NCI-H2227 (cell line): ENCODE data around the gene MUC13.

ENCODE experiments used
- DNase-seq: peaks from one replicate; lab custom pipeline; 2025; ENCODE audit not compliant: unreplicated experiment; lab: John Stamatoyannopoulos, UW

Gene MUC13

DNA sequence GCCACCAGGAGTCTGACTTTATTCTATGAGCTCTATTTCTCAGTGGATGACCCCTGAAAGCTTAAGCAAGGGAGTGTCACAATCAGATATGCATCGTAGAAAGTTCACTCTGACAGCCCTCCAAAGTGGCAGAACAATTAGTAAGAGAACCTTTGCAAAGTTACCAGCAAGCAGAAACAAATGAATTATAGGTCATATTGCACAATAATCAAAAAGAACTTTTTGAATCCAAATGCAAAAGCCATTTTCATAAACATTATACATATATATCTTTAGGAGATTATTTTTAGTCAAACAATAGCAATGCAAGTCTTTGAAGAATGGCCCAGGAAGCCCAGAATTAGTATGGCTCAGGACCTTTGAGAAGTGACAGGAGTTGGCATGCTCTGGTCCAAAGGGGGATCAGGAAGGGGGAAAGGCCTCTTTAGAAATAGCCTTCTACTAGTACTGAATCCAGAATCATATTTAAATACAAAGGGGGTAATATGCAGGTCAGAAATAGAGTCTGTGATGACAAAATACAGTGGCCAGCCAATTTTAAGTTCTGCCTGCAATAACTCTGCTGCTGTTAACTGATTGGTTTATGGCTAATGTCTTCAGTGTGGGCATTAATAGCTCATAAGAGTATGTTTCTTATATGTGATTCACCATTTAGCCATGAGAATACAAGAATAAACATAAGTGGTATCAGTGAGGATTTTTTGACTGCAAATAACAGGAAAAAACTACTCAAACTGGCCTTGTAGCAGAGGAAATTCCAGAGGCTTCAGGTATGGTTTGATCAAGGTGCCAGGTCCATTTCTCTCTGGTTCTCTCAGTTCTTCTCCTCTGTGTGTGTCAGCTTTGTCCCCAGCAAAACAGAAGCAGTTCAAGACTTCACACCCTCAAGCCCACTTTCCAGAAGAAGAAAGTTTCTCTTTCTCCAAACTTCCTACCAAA lies 30.4 kb downstream of the MUC13 start:
- DNase-seq, result no peak

- DNase-seq, result no peak
These were observed 37.6 kb downstream of the MUC13 start for GRCh38 chr3:124896824-124897526.

- DNase-seq, result no peak
These were observed 38.8 kb downstream of the MUC13 start for GRCh38 chr3:124895756-124896155.

GRCh38 chr3:124893526-124893925 lies 41.0 kb downstream of the MUC13 start:
- no peak for DNase-seq

DNA sequence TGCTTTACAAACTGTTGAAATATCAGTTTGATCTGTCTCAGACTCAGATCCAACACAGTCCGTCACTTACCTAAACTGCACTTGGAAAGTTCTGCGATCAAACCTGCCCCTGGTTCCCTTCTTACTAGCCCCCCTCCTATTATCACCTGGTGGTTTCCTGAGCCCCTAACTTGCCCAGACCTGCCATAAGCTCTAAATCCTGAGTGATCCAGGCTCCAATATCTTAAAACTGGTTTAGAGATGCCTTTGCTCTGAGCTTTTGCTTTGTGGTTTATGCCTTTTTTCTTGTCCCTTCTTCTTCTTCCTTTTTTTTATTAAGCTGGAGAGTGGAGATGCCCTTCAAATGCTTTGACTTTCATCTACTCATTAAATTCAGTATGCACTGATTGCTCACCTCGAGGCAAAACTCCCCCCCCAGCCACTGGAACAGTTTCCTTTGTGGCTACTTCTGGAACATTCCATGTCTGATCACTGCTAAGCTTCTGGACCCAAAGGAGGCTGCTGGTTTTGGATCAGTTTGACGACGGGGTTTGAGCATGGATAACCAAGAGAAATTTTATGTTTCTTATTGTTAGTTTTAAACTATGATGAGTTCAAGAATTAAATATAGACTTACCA lies 43.9 kb downstream of the MUC13 start:
- no peak for DNase-seq

DNA sequence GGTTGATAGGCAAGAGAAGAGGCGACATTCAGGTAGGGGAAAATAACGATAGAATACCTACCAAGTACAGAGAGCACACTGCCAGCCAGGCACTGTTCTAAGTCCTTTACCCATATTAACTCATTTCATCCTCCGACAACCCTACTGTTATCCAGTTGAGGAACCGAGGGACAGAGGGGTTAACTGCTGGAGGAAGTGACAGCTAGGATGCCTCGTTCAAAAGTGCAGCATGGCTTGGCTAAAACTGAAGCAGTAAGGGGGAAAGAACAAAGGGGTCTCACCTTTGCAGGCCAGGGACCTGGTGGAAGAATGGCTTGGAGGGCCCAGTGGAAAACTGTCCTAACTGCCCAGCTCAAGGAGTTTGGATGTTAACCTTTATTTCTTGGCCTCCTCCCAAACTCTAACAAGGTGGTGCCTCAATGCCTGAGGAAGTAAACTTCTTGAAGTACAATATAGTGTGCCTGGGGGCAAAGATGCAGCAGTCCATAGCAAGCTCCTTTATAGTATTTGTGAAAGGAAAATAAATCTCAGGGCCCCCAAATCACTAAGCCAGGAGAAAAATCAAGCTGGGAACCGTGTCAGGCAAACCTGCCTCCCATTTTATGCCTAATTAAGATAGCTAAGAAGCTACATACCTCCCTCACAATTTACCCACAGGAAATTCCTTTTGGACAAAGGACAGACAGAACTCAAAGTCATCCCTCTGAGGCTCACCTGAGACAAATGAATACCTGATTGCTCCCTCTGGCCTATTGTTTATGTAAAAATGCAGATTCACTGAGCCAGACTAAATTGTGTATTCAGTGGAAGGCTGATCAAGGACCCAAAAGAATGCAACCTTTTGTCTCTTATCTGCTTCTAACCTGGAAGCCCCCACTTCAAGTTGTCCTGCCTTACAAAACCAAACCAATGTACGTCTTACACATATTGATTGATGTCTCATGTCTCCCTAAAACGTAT lies 45.8 kb downstream of the MUC13 start:
- no peak for DNase-seq

- no peak for DNase-seq
These were observed 46.6 kb downstream of the MUC13 start for GRCh38 chr3:124887932-124888298.

GRCh38 chr3:124887177-124887931 lies 47.2 kb downstream of the MUC13 start, which contains the start of gene ITGB5:
TSS of gene ITGB5 (minus strand) at chr3:124887365. CDS start at chr3:124887000, 365 bp downstream.
- peak; percentile 51 for DNase-seq

DNA sequence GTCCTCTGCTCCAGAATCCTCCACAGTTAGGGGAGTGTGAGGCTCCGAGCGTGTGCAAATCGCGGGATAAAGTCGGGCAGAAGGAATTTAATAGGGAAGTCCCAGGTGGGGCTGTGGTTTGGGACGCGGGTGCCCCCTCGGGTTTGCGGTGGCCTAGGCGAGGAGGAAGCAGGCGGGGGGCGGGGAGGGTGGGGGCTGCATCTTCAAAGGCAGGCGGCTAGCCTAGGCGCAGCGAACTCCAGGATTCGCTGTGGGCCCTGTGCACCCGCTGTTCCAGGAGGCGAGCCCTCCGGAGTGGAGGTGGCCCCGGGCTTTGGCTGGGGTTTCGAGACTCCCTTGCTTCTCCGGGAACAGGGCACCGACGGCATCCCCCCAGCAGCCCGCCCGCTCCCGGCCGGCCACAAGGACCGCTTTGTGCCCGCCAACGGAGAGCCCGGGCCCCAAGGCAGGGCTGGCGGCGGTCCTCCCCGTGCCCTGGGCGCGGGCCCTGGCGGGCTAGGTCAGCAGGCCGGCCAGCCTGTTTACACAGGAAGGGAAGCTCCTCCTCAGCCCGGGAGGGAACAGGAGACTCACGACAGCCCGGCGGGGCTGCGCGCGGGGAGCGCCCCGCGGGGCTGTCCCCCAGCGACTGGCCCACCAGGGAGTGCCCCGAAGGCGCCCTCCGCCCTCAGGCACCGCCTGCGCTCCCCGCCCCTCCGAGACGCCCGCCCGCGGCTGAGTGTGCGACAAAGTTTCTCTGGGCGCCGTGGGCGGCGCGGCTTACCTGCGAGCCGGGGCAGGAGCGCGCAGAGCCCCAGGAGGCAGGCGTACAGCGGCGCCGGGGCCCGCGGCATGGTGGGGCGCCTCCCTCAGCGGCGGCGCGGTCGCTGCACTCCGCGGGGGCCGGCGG lies 48.1 kb downstream of the MUC13 start:
- peak; percentile 38 for DNase-seq

- DNase-seq, result no peak
These were observed 48.9 kb downstream of the MUC13 start for GRCh38 chr3:124885466-124886167.

GRCh38 chr3:124884474-124885101 lies 50.0 kb downstream of the MUC13 start:
- no peak for DNase-seq

GRCh38 chr3:124883766-124884473 lies 50.6 kb downstream of the MUC13 start:
- no peak for DNase-seq

DNA sequence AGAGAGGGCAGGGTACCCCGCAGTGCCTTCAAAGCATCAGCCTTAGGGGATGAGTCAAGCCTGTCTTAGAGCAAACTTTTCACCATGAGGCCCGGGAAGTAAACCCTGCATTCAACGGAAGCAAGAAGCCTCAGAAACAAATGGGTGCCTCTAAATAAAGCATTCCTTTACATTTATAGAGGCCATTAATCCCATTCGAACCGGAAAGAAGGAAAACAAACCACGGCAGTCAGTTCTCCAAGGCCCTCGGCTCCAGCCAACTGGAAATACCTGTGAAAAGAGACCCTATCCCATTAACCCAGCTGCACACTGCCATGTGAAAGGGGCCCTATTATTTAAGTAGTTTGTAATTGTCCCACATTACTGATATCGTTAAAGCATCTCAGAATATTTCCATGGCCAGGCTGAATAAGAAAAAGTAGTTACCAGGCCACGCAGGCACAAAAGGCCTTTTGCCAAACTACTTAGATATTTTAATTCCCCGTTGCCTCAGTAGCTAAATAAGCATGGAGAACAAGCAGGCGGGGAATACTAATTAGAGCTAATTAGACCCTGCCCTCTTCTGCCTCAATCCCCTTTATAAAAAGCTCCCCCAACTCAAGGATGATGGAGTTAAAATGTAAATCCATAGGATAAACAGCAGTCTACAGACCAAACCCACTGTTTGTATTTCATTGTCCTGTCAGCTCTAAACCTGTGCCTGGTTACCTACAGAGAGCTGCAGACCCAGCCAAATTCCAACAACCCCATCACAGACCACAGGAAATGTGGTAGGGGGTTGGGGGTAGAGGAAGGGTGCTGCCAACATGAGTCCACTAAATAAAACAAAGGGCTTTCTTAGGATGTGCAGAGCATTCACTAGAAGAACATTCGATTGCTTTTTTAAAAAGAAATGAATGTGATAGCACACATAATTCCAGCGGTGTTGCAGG lies 51.5 kb downstream of the MUC13 start:
- DNase-seq, result no peak

DNA sequence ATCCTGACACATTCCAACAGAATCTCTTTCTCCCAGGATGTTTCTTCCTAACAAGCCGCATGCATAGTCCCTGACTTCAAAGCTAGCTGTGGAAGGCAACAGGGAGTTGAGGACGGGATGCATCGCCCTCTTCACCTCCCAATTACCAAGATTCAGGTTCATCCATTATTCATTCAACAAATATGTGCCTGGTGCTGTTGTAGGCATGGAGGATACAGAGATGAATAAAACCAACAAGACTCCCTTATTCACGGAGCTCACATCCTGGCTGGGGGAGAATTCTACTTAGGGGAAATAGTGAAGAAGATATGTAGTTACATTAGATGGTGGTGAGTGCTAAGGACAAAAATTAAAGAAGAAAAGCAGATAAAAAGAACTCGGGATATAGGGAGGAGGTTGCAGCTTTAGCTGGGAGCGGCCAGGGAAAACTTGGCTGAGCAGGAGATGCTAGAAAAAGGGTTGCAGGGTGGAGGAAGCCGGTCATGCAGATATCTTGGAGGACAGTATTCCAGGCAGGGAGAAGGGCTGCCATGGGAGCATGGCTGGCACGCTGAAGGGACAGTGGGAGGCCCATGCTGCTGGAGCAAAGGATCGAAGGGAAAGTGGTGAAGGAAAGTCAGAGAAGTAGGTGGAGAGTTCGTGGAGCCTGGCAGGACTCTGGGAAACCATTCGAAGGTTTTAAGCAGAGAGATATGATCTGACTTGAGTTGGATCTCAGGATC lies 52.4 kb downstream of the MUC13 start:
- no peak for DNase-seq

DNA sequence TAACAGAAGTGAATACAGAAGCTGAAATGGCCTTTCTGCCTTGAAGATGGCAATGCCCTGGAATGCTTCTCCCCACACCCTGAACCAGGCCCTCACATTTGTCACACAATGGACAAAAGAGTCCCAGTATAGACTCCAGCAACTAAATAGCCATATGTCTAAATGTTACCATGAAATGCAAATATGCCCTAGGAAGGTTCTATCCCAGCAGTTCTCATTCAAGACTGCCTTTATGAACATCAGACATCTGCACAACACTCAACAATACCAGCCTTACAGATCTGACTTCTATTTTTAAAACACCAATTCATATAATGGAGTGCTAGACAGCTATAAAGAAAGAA lies 55.2 kb downstream of the MUC13 start:
- DNase-seq, result no peak
